Upper lobe of left lung (tissue), 6 donors: ENCODE data around the gene ABCF3. TPM values are rescaled to one million over a fixed set of nuclear protein-coding genes. Genes with fewer than 3 reads are reported as not detected.

Experiments used
- ATAC-seq, 2 donors: fragments of 200-7000 bp; cut with Tn5 transposase; one replicate each; pipeline ENCODE4 v1.9.1; 2022; ENCODE audit warnings: mild to moderate bottlenecking in 2 of 2, moderate library complexity in 2 of 2; ENCODE audit not compliant: low FRiP score in 2 of 2
- DNase-seq, 2 donors: peaks; one replicate each; pipeline ENCODE4 v3.0.0-alpha.2; 2019 to 2020
- H3K27ac ChIP-seq, 4 donors: fragments of 200-600 bp; sonication (generic); one replicate each; pipeline ENCODE4 v1.5.1; 2016 to 2019
- H3K27me3 ChIP-seq, 4 donors: fragments of 200-600 bp; sonication (generic); one replicate each; pipeline ENCODE4 v1.5.1; 2017 to 2019
- H3K36me3 ChIP-seq, 4 donors: fragments of 200-600 bp; sonication (generic); one replicate each; pipeline ENCODE4 v1.5.1; 2016 to 2019
- H3K4me1 ChIP-seq, 4 donors: fragments of 200-600 bp; sonication (generic); one replicate each; pipeline ENCODE4 v1.5.1; 2018 to 2019
- H3K4me3 ChIP-seq, 4 donors: fragments of 200-600 bp; sonication (generic); one replicate each; pipeline ENCODE4 v1.5.1; 2017 to 2019; ENCODE audit warnings: mild to moderate bottlenecking in 2 of 4, moderate library complexity in 1 of 4
- H3K9me3 ChIP-seq, 4 donors: fragments of 200-600 bp; sonication (generic); one replicate each; pipeline ENCODE4 v1.5.1; 2018 to 2019
- CTCF ChIP-seq, 6 experiments: fragments of 450-650 bp in 4 of 6; fragments of 200-600 bp in 2 of 6; sonication (generic) in 2 of 6; IDR thresholded peaks; one replicate each; pipeline ENCODE4 v1.5.1; 2016 to 2019; ENCODE audit warnings: antibody characterized with exemption in 6 of 6
- EP300 ChIP-seq, 4 donors: sonication (generic); formaldehyde crosslinking; IDR thresholded peaks; one replicate each; pipeline ENCODE4 v1.5.1; 2017; ENCODE audit warnings: antibody characterized with exemption in 4 of 4, control low read depth in 2 of 4
- POLR2A ChIP-seq, 4 donors: fragments of 450-650 bp; IDR thresholded peaks; one replicate each; pipeline ENCODE4 v1.5.1; 2016 to 2017; ENCODE audit warnings: antibody characterized with exemption in 4 of 4, mild to moderate bottlenecking in 2 of 4
- POLR2AphosphoS5 ChIP-seq, 2 donors: sonication (generic); formaldehyde crosslinking; IDR thresholded peaks; one replicate each; pipeline ENCODE4 v1.5.1; 2017; ENCODE audit warnings: antibody characterized with exemption in 2 of 2
- WGBS, 2 donors: methylation state at CpG; one replicate each; pipeline ENCODE4 v1.1.5; 2017 to 2018; 5-methylcytosine and 5-hydroxymethylcytosine counted together
- total RNA-seq, 6 donors: library from RNA; depleted of rRNA in 4 of 6; stranded (reverse); fragments of >200 nt in 4 of 6; gene quantifications; one replicate each; pipeline versions ENCODE4 v1.1.0 to v1.2.1, GENCODE V29; 2016 to 2021
- donor health status: DM: no; HTN: no; CAD: no; lungs with moderate emphysema.
- donor health status: DM: no; HTN: yes; CAD: no; lungs with severe emphysema.

ABCF3 gene
- total RNA-seq, 6 donors from 2014 or later, result 52.6 to 184 (median 73.1) TPM

- Histone ChIP-seq H3K4me1 (no peaks in the 10 kb centered on the region), H3K9me3 (no peaks in the 10 kb centered on the region), H3K27ac (no peak overlapping the region), H3K4me3 (no peak overlapping the region), H3K27me3 (no peaks in the 10 kb centered on the region), H3K36me3 (no peaks in the 10 kb centered on the region)
- DNase-seq (no peak), ATAC-seq (no peak)
- TF ChIP-seq POLR2A (IDR thresholded peaks at IDR 0.05), result no peak
- no peak for TF ChIP-seq POLR2AphosphoS5 (IDR thresholded peaks at IDR 0.05)
- TF ChIP-seq CTCF (IDR thresholded peaks at IDR 0.05), result no peak
- no peak for TF ChIP-seq EP300 (IDR thresholded peaks at IDR 0.05)
- 54 to 66% methylated on average over 11 of the region's 11 CpGs for WGBS, 2 donors
These were observed 23.3 kb downstream of the ABCF3 start for GRCh38 chr3:184209146-184209923.

- Histone ChIP-seq H3K27me3 (no peaks in the 10 kb centered on the region), H3K27ac (no peak overlapping the region), H3K9me3 (no peaks in the 10 kb centered on the region), H3K36me3 (no peaks in the 10 kb centered on the region), H3K4me3 (no peak overlapping the region), H3K4me1 (no peaks in the 10 kb centered on the region)
- 84 to 91% methylated on average over 5 of the region's 5 CpGs for WGBS, 2 donors
- ATAC-seq (no peak), DNase-seq (no peak)
- TF ChIP-seq CTCF (IDR thresholded peaks at IDR 0.05), result no peak
- TF ChIP-seq EP300 (IDR thresholded peaks at IDR 0.05), result no peak
- no peak for TF ChIP-seq POLR2AphosphoS5 (IDR thresholded peaks at IDR 0.05)
- TF ChIP-seq POLR2A (IDR thresholded peaks at IDR 0.05), result no peak
These were observed 25.3 kb downstream of the ABCF3 start for GRCh38 chr3:184211297-184211696.

GRCh38 chr3:184211718-184212117 is 25.7 kb downstream of the ABCF3 start:
- Histone ChIP-seq H3K4me1 (no peaks in the 10 kb centered on the region), H3K4me3 (no peak overlapping the region), H3K27me3 (no peaks in the 10 kb centered on the region), H3K9me3 (no peaks in the 10 kb centered on the region), H3K36me3 (no peaks in the 10 kb centered on the region), H3K27ac (no peak overlapping the region)
- 78 to 82% methylated on average over 5 of the region's 5 CpGs for WGBS, 2 donors
- no peak for TF ChIP-seq CTCF (IDR thresholded peaks at IDR 0.05)
- TF ChIP-seq EP300 (IDR thresholded peaks at IDR 0.05), result no peak
- no peak for TF ChIP-seq POLR2A (IDR thresholded peaks at IDR 0.05)
- no peak for TF ChIP-seq POLR2AphosphoS5 (IDR thresholded peaks at IDR 0.05)
- no peak for ATAC-seq
- DNase-seq, result no peak

- no peak for ATAC-seq
- H3K9me3 ChIP-seq, result no peaks in the 10 kb centered on the region
- H3K4me1 ChIP-seq, result no peaks in the 10 kb centered on the region
- no peak for DNase-seq
- H3K4me3 ChIP-seq, result no peak overlapping the region
- TF ChIP-seq CTCF (IDR thresholded peaks at IDR 0.05), result no peak
- TF ChIP-seq POLR2A (IDR thresholded peaks at IDR 0.05), result no peak
- no peak for TF ChIP-seq POLR2AphosphoS5 (IDR thresholded peaks at IDR 0.05)
- TF ChIP-seq EP300 (IDR thresholded peaks at IDR 0.05), result no peak
- no peak overlapping the region for H3K27ac ChIP-seq
- 66 to 71% methylated on average over 4 of the region's 4 CpGs for WGBS, 2 donors
- H3K27me3 ChIP-seq, result no peaks in the 10 kb centered on the region
- no peaks in the 10 kb centered on the region for H3K36me3 ChIP-seq
These were observed 32.8 kb downstream of the ABCF3 start for GRCh38 chr3:184218814-184219213.

- H3K9me3 ChIP-seq, result no peaks in the 10 kb centered on the region
- H3K27me3 ChIP-seq, result peaks cover 0 to 4% (median 0%) of the 10 kb centered on the region in 4 donors
- TF ChIP-seq POLR2A (IDR thresholded peaks at IDR 0.05), result no peak
- TF ChIP-seq CTCF (IDR thresholded peaks at IDR 0.05), result no peak
- no peak for TF ChIP-seq POLR2AphosphoS5 (IDR thresholded peaks at IDR 0.05)
- TF ChIP-seq EP300 (IDR thresholded peaks at IDR 0.05), result no peak
- DNase-seq (no peak), ATAC-seq (no peak)
- WGBS, 2 donors, result 80 to 82% methylated on average over 3 of the region's 3 CpGs
- H3K4me1 ChIP-seq, result no peaks in the 10 kb centered on the region
- no peak overlapping the region for H3K27ac ChIP-seq
- H3K36me3 ChIP-seq, result no peaks in the 10 kb centered on the region
- no peak overlapping the region for H3K4me3 ChIP-seq
These were observed 36.5 kb downstream of the ABCF3 start for GRCh38 chr3:184222521-184222920.
